RCC 7860 (cell line): ENCODE data around the gene SWAP70.
"Not testable (repeated sequence)": the region's sequence is repeated elsewhere in the genome, so short reads cannot be mapped to it uniquely, and the experiment has no call there.

ENCODE experiments used
- DNase-seq: peaks from one replicate; pipeline ENCODE4 v3.0.0-alpha.2; 2015; ENCODE audit warnings: low spot score
- FAIRE-seq: peaks from 2 replicates; lab custom pipeline; 2012; peaks lifted over from hg19 to GRCh38; lab: Jason Lieb, UNC

Gene SWAP70

GRCh38 chr11:9689721-9690120, 25.8 kb downstream of the SWAP70 start:
- DNase-seq (no peak), FAIRE-seq (no peak)

- DNase-seq: peak; percentile 53
- peak; percentile 82 for FAIRE-seq
These were observed 28.0 kb downstream of the SWAP70 start for GRCh38 chr11:9691865-9692264.

DNA sequence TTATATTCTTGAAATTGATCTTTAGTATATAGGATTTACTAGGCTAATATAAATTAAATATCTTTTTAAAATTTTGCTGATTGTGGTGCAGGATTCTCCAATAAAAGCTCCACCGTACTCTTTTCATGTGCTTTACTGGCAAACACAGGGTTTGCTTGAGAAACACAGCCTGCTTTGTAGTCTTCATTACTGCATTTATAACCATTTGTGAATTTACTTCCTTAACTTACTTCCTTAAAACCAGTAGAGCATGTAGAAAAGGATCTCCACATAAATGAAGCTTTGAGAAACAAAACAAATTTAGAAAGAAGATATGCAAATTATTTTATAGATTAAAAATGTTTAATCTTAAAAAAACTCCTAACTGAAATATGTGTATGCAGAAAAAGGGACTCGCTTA, 28.8 kb downstream of the SWAP70 start:
- no peak for FAIRE-seq
- DNase-seq: no peak

GRCh38 chr11:9693801-9694553, 30.1 kb downstream of the SWAP70 start:
- FAIRE-seq (no peak), DNase-seq (no peak)

DNA sequence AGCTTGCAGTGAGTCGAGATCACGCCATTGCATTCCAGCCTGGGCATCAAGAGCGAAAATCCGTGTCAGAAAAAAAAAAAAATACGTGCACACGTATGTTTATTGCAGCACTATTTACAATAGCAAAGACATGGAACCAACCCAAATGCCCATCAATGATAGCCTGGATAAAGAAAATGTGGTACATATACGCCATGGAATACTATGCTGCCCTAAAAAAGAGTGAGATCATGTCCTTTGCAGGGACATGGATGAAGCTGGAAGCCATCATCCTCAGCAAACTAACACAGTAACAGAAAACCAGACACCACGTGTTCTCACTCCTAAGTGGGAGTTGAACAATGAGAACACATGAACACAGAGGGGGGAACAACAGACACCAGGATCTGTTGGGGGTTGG, 31.4 kb downstream of the SWAP70 start:
- FAIRE-seq: not testable (repeated sequence)

DNA sequence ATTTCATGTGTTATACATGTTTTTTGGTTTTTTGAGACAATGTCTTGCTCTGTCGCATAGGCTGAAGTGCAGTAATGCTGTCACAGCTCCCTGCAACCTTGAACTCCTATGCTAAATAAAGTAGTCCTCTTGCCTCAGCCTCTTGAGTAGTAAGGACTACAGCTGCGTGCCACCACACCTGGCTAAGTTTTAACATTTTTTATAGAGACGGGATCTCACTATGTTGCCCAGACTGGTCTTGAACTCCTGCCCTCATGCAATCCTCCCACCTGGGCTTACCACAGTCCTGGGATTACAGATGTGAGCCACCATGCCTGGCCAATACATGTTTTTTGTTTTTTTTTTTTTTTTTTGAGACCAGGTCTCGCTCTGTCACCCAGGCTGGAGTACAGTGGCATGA, 33.9 kb downstream of the SWAP70 start:
- DNase-seq (no peak), FAIRE-seq (no peak)

More for the DNA sequence above, 31.4 kb downstream of the SWAP70 start:
- DNase-seq: not testable (repeated sequence)

DNA sequence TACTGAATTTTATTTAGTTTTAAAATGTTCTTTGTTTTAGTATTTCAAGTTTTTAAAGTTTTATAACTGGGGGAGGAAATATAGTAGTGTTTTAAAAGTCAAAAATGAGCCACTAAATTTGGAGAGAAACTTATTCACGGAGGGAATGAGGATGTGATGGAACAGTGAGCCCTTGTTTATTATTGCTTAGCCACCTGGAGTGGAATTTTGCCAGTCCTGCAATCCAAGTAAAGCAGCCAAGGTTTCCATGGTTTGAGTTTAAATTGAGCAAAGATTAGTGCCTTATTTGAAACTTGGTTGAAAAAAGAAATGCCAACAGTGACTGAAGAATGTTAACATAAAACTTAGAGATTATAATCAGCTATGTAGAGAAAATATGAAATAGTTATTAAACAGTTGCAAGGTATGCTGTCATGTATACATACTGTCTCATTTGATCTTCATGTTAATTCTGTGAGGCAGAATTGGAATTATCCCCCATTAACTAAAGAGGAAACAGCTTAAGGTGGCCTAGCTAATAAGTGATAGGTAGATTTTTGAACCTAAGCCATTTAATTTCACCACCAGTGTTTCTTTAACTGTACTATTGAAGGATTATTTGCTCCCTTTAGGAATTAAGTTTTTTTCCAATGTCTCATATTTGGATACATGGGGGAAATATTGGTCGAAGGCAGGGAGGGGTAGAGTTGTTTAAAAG, 36.4 kb downstream of the SWAP70 start:
- DNase-seq (no peak), FAIRE-seq (no peak)

GRCh38 chr11:9701799-9702198, 37.9 kb downstream of the SWAP70 start:
- FAIRE-seq (no peak), DNase-seq (no peak)

- DNase-seq (no peak), FAIRE-seq (no peak)
These were observed 39.4 kb downstream of the SWAP70 start for GRCh38 chr11:9703280-9703679.

DNA sequence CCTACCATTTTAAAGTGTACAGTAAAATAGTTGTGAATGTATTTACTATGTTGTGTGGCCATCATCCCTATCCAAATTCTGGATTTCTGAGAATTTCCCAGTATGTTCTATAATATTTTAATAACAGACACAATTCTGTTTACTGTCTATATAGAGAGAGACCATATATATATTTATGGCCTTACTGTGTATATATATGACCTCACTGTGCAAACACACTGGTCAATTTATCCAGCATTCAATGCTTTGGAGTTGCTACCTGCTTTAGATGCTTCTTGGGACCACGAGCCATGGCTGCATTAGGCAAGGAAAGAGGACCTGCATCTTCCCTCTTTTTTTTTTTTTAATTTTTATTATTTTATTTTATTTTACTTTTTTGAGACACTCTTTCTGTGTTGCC, 40.2 kb downstream of the SWAP70 start:
- FAIRE-seq: no peak
- DNase-seq: no peak

GRCh38 chr11:9704620-9705019, 40.7 kb downstream of the SWAP70 start:
- no peak for FAIRE-seq
- no peak for DNase-seq

GRCh38 chr11:9705361-9705760, 41.5 kb downstream of the SWAP70 start:
- DNase-seq, FAIRE-seq: not testable (repeated sequence)

GRCh38 chr11:9708544-9708943, 44.7 kb downstream of the SWAP70 start:
- FAIRE-seq: no peak
- DNase-seq: no peak

DNA sequence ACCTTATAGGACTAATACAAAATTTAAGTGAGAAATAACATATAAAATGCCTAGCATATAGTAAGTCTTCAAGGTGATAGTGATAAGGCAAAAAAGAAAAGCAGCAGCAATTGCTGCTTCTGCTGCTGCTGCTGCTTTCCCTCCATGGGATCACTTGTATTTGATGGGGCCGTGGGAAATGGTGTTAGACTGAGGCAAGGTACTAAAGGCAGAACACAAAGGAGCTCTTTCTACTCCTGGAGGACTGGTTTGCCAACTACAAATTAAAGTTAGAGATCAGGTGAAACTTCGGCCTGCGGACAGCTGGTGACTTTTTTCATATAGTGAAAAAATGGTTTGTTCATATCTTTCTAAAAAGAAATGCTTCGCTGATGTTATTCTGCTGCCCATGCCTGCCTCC, 46.3 kb downstream of the SWAP70 start:
- FAIRE-seq: no peak
- no peak for DNase-seq

GRCh38 chr11:9710852-9711251, 47.0 kb downstream of the SWAP70 start:
- DNase-seq: no peak

GRCh38 chr11:9711454-9712307, 47.8 kb downstream of the SWAP70 start:
- no peak for DNase-seq
- FAIRE-seq: no peak

More at GRCh38 chr11:9710852-9711251, 47.0 kb downstream of the SWAP70 start:
- no peak for FAIRE-seq

GRCh38 chr11:9714272-9714940, 50.5 kb downstream of the SWAP70 start:
- FAIRE-seq (no peak), DNase-seq (no peak)

DNA sequence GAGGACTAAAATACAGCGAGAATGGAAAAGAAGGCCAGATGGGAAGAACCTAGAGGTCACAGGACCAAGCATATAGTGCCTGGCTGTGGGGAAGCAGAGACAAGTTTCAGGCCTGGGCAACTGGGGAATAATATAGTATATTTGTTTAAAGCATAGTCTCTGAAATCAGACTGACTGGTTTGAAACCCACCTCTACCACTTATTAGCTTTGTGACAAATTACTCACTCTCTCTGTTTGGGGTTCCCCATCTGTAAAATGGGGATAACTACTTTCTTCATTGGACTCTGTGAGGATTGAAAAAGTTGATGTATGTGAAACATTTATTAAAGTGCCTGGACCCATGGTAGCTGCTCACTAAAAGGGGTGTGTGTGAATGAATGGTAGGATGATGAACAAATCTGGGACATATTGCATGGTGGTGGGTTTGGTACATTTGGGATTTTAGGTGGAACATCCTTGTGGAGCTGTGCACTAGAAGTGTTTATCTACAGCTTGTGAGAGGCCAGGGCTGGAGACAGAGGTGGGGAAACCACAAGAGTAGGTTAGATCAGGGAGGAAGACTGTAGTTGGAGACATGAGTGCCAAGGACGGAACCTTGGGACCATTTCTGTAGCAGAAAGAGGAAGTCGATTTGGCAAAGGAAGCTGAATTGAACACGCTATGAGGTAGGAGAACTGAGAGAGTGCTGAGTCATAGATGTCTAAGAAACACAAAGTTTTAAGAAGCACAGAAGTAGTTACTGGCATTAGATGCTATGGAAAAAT, 52.6 kb downstream of the SWAP70 start:
- DNase-seq (no peak), FAIRE-seq (no peak)

DNA sequence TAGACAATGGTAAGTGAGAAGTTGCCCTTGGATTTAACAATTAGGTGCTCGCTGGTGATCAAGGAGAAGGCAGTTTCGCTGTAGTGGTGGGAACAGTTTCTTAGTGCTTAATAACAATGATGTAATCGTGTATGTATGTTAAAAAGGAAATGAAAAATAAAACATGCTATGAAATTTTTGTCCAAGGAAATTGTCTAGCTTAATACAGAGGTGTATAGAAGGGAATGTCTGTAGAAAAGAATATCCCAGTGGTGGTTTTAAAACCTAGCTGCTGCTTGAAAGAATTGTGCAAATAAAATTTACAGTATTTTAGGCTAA, 53.1 kb downstream of the SWAP70 start:
- FAIRE-seq (no peak), DNase-seq (no peak)

GRCh38 chr11:9717719-9718118, 53.8 kb downstream of the SWAP70 start:
- no peak for FAIRE-seq
- DNase-seq: no peak
